HG03354 (cell line): ENCODE data around the gene EPAS1.

ENCODE experiments used
- ATAC-seq: cut with Tn5 transposase; IDR thresholded peaks from one replicate; pipeline ENCODE4 v1.9.1; 2021; ENCODE audit warnings: mild to moderate bottlenecking; ENCODE audit not compliant: unreplicated experiment, poor library complexity, severe bottlenecking

The EPAS1 gene

DNA sequence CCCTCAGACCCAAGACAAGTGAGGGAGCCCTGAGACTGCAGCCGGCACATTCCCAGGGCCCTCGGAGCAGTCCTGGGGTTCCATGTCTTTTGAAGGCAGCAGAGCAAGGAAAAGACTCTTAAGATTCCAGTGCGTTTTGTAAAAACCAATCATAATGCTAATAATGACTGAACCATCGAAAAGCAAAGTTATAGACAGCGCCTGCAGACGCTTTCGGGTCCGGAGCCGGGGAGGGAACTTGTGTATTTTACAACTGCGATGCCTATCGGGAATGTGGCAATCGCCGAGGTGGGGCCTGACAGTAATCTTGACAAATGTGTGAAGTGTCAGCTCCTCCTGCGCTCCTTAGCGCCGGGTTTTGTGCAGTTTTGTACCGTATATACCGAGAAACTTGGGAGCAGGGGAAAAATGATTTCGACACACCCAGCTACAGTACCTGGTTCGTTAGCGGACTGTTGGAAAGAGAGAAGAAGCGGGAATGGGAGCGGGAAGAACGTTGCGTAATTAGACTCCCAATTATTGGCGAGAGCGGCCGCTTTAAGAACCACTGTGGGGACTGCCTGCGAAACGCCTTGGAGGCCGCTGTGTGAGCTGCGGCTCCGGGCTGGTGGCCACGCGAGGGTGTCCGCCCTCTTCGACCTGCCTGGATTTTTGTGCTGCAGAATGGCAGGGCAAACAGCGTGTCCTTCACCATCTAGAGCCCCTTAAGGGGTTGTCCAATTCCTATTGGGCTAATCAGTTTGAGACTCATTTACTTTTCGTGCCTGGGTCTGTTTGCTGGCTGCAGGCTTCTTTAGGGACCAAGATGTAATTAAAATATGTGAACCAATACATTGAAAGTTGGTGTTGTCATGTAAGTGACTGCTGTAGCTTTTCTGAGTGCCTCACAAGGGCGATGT, 2.4 kb downstream of the EPAS1 start:
- ATAC-seq, result no peak

DNA sequence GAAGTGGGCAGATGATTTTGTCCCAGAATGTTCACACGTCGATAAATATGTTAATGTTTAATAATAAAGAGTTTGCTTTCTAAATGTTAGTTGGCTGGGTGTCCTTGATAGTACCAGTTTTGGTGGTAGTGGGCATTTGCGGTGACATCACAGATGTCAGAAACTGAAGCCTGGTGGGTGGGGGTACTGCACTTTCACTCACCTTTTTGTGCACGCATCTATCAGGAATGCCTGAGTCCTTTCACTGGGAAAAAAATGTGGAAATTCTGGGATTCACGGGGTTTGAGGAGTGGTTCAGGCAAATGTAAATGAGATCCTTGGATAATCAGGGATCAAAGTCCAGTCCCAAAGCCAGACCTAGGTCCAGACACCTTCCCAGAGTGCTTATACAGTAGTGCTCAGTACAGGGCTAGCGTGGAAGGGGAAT, 3.2 kb downstream of the EPAS1 start:
- ATAC-seq, result no peak

DNA sequence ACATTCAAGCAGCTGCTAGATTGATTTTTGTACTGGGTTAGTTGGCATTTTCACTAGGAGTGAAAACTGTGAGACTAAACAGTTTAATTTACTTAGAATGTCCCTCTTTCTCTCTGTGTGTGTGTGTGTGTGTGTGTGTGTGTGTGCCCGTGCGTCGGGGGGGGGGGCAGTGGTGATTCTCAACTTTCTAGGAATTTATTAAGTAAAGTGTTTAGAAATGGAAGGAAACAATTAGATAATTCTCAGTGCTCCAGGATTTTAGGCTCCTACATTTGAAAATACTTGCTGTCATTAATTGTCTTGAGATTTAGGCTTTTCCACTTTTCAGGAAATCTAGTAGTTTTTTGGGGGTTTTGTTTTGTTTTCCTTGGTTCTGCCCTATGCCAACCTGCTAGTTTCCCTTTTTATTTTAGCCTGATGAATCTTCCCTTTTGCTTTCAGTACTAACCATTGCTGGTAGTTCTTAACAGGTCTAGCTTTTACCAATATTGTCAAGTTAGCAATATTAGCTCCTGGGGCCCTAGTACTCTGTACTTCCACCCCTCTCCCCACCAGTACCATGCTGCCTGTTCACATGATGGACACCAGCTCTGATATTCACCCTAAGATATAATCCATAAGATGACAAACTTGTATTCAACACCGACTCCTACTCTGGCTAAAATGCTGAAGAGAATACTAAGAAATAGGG, 4.9 kb downstream of the EPAS1 start:
- ATAC-seq, result no peak

DNA sequence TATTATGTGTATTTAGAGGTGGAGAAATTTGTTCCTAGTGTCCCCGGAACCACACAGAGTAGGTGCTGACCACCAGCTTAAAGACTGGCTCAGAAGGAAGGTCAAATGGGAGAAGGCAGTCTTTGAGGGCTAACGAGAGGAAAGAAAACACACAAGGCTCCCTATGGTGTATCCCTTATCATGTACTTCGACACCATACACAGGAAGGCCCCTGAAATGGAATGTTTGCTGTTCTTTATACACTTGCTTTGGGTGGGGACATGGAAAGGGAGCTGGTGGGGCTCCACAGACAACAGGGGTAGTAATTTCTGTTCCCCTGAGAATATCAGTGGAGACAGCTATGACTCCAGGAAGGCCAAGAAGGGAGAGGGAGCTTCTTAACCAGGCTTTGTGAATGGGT, 6.0 kb downstream of the EPAS1 start:
- ATAC-seq, result no peak

DNA sequence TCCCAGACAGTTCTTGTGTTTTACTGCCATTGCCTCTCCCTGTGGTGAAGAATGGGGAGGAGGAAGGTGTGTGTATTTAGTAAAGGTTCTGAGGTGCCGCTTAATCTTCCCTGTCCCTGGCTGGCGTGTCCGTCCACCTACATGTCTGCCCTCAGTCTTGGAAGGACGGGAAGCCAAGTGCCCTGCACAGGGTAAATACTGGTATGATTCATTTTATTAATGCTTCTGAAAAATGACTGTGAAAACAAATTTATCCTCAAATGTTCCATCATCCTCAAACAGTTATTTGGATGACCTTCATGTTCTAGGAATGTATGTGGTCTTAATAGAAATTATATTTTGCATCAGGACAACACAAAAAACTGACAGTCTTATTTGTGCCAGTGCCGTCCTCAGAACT, 6.6 kb downstream of the EPAS1 start:
- ATAC-seq, result no peak

DNA sequence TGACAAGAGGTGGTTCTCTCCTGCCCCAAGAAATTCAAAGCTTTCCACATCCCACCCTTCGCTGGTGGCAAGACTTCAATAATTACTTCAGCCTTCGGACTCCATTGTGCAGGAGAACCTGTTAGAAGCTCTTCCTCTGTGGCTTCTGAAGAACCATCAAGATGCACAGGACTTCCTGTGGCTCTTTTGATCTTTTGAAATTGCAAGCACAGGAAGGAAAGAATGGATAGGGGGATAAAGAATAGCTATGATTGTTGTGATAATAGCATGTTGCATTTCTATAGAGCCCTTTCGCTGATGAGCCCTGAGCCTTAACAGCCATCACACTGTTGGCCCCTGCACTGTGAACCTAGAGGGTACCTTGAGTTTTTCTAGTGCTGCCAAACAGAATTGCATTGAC, 7.4 kb downstream of the EPAS1 start:
- no peak for ATAC-seq

DNA sequence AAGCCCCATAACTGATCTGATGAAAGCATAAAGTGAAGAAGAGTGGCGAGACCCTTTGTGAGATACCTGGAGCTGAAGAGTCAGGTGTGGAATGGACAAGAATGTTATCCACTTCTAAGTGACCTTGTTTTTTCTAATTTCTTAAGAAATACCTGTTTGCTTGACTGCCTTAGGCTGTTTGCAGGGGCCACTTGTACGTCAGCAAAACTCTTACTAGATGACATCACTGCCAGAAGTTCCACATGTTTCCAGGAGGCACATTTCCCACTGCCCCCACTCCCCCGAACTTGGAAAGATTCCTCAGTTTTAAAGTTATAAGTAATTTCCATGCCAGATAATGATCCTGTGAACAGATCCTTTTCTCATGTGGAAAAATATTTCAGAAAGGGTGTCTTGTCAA, 8.0 kb downstream of the EPAS1 start:
- ATAC-seq, result no peak

DNA sequence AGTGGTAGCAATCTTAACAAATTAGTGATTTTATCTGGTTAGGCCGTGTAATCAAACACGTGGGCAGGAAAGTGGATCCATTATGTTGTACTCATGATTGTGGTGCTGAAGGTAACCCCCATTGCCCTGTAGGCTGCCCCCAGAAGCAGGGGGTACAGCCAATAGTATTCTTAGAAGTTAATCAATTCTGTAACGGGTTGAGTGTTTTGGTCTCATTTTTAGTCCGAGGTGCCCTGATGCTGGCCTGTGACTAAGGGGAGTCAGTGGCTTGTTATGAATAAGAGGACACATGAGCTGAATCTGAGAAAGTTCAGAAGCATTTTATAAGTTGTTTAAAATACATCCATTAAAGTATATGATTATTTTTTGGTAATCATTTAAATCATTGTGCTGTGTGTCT, 8.6 kb downstream of the EPAS1 start:
- no peak for ATAC-seq

GRCh38 chr2:46306330-46306751, 9.1 kb downstream of the EPAS1 start:
- no peak for ATAC-seq

DNA sequence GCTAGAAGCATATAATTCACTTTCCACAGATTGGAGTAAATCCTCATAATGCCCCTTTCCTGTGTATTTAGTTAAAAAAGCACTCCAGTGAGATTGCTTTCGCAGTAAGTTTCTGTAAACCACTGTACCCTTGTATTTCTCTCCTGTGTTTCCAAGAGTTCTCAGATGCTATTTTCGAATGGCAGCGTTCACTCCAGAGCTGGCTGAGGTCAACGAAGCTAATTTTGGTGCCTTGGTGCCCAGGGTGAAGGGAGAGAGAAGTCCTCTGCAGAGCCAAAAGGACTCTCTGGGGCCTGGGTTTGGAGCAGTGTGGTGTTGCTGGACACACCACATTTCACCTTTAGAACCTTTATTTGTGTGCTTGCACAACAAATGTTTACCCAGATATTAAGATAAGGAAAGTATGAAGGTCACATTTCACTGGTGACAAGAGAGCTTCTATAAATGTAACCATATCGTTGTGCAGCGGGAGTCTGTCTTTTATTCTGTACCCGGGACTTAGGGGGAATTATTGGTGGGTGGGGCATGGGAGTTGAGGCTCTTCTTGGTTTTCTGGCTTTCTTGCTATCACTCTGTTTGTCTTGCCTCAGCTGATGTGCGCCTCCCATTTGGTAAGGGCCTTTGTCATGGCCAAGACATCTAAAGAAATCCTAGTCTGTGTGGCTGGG, 9.9 kb downstream of the EPAS1 start:
- no peak for ATAC-seq

- no peak for ATAC-seq
These were observed 10.9 kb downstream of the EPAS1 start for GRCh38 chr2:46308081-46308480.

DNA sequence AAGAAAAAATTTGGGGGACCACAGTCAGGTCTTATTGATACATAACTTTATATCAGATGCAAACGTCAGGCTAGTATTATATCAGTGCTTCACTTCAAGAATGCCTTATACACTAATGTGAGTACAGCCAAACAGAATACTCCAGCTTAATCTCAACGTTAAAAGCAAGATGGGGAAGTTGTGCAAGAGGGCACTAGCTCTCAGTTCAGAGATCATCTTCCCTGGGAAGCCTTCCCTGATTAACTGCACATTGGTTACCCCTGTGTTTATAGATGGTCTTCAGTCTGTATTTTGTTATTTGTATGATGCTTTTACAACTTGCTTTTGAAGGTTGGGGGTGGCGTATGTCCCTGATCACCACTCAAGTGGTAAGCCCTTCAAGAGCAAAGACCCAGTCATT, 11.4 kb downstream of the EPAS1 start:
- no peak for ATAC-seq

- no peak for ATAC-seq
These were observed 12.1 kb downstream of the EPAS1 start for GRCh38 chr2:46309052-46309953.

- no peak for ATAC-seq
These were observed 13.2 kb downstream of the EPAS1 start for GRCh38 chr2:46310446-46310845.

GRCh38 chr2:46311651-46312223, 14.5 kb downstream of the EPAS1 start:
- no peak for ATAC-seq

DNA sequence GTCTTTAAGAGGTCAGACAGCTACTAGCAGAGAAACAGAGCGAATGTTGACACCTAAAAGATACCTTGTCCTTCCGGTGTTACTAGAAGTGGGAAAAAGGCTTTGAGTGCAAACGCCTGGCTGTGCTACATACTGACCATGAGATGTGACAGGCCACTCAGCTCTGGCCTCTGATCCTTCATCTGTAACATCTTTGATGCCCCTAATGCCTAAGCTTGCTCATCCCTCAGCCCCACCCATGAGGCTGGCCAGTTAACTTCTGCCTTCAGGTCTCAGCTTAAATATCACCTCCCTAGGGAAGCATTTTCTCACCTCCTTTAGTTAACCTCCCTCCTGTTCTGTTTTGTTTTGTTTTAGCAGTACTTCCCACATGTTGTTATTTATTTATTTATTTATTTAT, 15.9 kb downstream of the EPAS1 start:
- no peak for ATAC-seq

DNA sequence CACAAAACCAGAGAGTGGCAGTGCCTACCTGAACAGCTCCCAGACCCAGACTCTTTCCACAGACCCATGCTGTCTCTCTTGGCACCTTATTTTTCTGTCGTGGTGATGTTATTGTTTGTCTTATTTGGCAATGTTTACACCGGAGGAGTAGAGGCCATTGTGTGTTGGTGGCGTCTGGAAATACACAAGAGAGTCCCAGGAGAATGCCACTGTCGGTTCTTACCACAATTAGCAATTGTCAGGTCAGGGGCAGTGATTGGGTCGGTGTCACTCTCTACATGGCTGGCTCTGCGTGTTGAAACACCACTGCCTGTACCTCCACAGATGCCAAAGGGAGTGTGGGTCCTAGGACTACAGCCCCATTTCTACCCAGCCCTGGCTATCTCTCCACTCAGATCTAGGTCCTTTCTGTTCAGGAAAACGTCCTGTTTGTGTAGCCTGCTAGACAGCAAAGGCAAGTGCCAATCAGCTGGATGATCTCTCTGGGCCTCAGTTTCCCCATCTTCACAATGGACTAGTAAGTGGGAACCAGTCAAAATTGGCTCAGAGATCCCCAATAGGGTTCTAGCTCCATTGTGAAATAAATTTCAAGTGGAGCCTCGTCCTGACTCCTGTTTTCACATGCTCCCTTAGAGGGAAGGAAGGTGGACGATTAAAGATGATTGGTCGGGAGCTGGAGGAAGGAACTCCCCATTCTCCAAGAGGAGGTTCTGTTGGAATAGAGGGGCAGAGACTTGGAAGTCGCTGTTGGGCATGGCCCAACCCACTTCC, 17.0 kb downstream of the EPAS1 start:
- no peak for ATAC-seq

- no peak for ATAC-seq
These were observed 18.1 kb downstream of the EPAS1 start for GRCh38 chr2:46315103-46315890.
